CD8-positive, alpha-beta memory T cell (primary cell): Measurements from ENCODE around the gene KAZN. TPM values are rescaled to one million over a fixed set of nuclear protein-coding genes. Genes with fewer than 3 reads are reported as not detected.

ENCODE experiments used
- CTCF ChIA-PET: fragments of 350-600 bp; sonication (Branson Sonifier 250); formaldehyde crosslinking; loops from one replicate; lab custom pipeline; 2021; ENCODE audit warnings: antibody characterized with exemption; lab: Charles Lee
- POLR2A ChIA-PET: fragments of 350-600 bp; sonication (Branson Sonifier 250); formaldehyde crosslinking; loops from one replicate; lab custom pipeline; 2021; ENCODE audit warnings: antibody characterized with exemption; lab: Charles Lee
- DNase-seq, 5 donors: peaks; one replicate each; pipeline versions ENCODE4 v3.0.0 to v3.0.0-alpha.2; 2020 to 2022; ENCODE audit warnings: mixed read lengths in 1 of 5
- H3K27ac ChIP-seq: one replicate; pipeline ENCODE4 v1.7.0; 2013; ENCODE audit warnings: low read depth, mild to moderate bottlenecking, low read length, moderate library complexity
- H3K27me3 ChIP-seq: 2 replicates; pipeline ENCODE4 v1.7.0; 2013; ENCODE audit warnings: low read length, mild to moderate bottlenecking; ENCODE audit not compliant: insufficient read depth, poor library complexity, severe bottlenecking
- H3K36me3 ChIP-seq: 2 replicates; pipeline ENCODE4 v1.7.0; 2013; ENCODE audit warnings: mild to moderate bottlenecking, low read length, moderate library complexity; ENCODE audit not compliant: insufficient read depth
- H3K4me1 ChIP-seq: 2 replicates; pipeline ENCODE4 v1.7.0; 2013; ENCODE audit warnings: mild to moderate bottlenecking, low read length, moderate library complexity; ENCODE audit not compliant: insufficient read depth
- H3K4me3 ChIP-seq: 2 replicates; pipeline ENCODE4 v1.7.0; 2013; ENCODE audit warnings: mild to moderate bottlenecking, low read length
- H3K9me3 ChIP-seq: 2 replicates; pipeline ENCODE4 v1.7.0; 2013; ENCODE audit warnings: mild to moderate bottlenecking, low read length
- H3K27ac Mint-ChIP-seq, 8 donors: one replicate each; pipeline ENCODE4 v1.8.0; 2020 to 2021; ENCODE audit warnings: mixed read lengths in 8 of 8, mild to moderate bottlenecking in 6 of 8, inconsistent platforms in 3 of 8, moderate library complexity in 3 of 8
- H3K27me3 Mint-ChIP-seq, 2 donors: one replicate each; pipeline ENCODE4 v1.8.0; 2020 to 2021; ENCODE audit warnings: mixed read lengths in 2 of 2, mild to moderate bottlenecking in 1 of 2, moderate library complexity in 1 of 2
- H3K36me3 Mint-ChIP-seq, 3 donors: one replicate each; pipeline ENCODE4 v1.8.0; 2020 to 2021; ENCODE audit warnings: mixed read lengths in 3 of 3, inconsistent platforms in 1 of 3, mild to moderate bottlenecking in 1 of 3
- H3K4me1 Mint-ChIP-seq, 3 donors: one replicate each; pipeline ENCODE4 v1.8.0; 2020 to 2021; ENCODE audit warnings: mixed read lengths in 3 of 3, inconsistent platforms in 1 of 3, mild to moderate bottlenecking in 1 of 3
- H3K4me3 Mint-ChIP-seq, 7 donors: one replicate each; pipeline ENCODE4 v1.8.0; 2020 to 2021; ENCODE audit warnings: mixed read lengths in 7 of 7, mild to moderate bottlenecking in 6 of 7, moderate library complexity in 4 of 7, inconsistent platforms in 2 of 7
- H3K9me3 Mint-ChIP-seq, 5 donors: one replicate each; pipeline ENCODE4 v1.8.0; 2020 to 2022; ENCODE audit warnings: mixed read lengths in 5 of 5, mild to moderate bottlenecking in 3 of 5, moderate library complexity in 2 of 5, inconsistent platforms in 1 of 5
- polyA plus RNA-seq: library from polyadenylated mRNA; unstranded; fragments of 300-500 nt; fragmentation: Illumina TruSeq; gene quantifications from one replicate; pipeline ENCODE4 v1.2.3, GENCODE V29; 2021
- total RNA-seq, 2 experiments: library from RNA; stranded (reverse); gene quantifications; one replicate each; pipeline ENCODE4 v1.2.3, GENCODE V29; 2021

Gene KAZN
- total and polyA plus RNA-seq, 3 experiments from 2014 or later: 0.15 to 0.35 (median 0.18) TPM

DNA sequence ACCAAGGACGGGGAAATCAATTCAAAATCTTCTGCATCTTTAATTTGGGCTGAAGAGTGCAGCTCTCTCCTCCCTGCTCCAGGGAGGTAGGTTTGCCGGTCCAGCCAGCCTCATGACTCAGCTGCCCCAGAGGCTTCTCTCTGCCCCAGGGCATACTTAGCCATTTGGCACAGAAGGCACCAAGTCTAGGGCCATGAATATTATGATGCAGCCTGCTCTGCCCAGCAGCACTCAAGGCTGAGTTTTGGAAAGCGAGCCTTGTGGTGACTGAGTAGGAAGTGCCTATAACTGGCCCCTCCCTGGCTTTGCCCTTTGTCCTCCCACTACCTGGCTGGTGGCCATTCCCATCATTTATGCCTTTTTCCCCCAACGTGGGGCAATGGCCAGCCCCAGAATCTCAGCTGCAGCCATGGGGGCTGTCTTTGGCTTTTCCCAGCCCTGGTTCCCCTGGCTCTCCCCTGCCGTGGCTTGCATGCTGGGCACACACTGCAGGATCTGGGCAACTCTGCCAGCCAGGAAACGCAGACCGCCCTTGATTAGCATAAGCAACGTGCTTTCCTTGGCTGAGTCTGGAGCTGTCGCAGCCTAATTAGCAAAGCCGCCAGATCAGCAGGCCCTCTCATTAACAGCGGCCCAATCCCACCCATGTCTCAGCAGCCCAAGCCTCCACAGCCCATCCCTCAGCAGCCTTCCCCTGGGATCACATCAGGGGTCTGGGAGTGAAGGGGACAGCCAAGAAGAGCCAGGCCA, 296.5 kb downstream of the KAZN start:
- H3K4me3 ChIP-seq: no peak overlapping the region
- Mint-ChIP-seq H3K4me1 (no peaks in the 10 kb centered on the region), H3K27ac (peak overlapping the region in 1 of 8 donors; percentile 74), H3K27me3 (peaks cover 12 to 25% of the 10 kb centered on the region in 2 donors), H3K4me3 (no peak overlapping the region), H3K36me3 (no peaks in the 10 kb centered on the region), H3K9me3 (peaks cover 0 to 2% (median 0%) of the 10 kb centered on the region in 5 donors)
- DNase-seq: no peak
- no peaks in the 10 kb centered on the region for H3K36me3 ChIP-seq
- no peaks in the 10 kb centered on the region for H3K4me1 ChIP-seq
- H3K27ac ChIP-seq: no peak overlapping the region
- H3K27me3 ChIP-seq: peaks cover 5% of the 10 kb centered on the region
- no peaks in the 10 kb centered on the region for H3K9me3 ChIP-seq
- POLR2A ChIA-PET: no interaction called here
- CTCF ChIA-PET: no interaction called here

DNA sequence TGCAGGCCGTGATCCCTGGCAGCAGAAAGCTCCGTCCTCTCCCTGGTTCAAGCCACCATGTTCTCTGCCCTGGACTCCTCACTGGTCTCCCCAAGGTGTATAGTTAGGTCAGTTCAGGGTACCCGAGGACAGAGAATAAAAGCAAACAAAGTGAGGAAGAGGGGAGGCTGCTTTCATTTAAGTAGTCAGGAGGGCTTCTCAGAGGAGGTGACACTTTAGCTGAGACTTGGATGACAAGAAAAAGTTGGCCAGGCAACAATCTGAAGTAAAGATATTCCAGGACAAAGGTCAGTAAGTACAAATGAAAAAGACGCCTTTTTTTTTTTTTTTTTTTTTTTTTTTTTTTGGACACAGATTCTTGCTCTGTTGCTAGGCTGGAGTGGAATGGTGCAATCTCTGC, 297.2 kb downstream of the KAZN start:
- ChIA-PET CTCF (no interaction called here), POLR2A (no interaction called here)
- H3K27ac Mint-ChIP-seq: no peak overlapping the region
- no peak overlapping the region for H3K4me3 ChIP-seq
- no peaks in the 10 kb centered on the region for H3K36me3 Mint-ChIP-seq
- H3K4me1 Mint-ChIP-seq: no peaks in the 10 kb centered on the region
- peaks cover 15 to 25% of the 10 kb centered on the region in 2 donors for H3K27me3 Mint-ChIP-seq
- no peak overlapping the region for H3K4me3 Mint-ChIP-seq
- no peaks in the 10 kb centered on the region for H3K36me3 ChIP-seq
- no peak overlapping the region for H3K27ac ChIP-seq
- peaks cover 0 to 2% (median 0%) of the 10 kb centered on the region in 5 donors for H3K9me3 Mint-ChIP-seq
- no peaks in the 10 kb centered on the region for H3K4me1 ChIP-seq
- H3K27me3 ChIP-seq: peaks cover 5% of the 10 kb centered on the region
- DNase-seq: no peak
- no peaks in the 10 kb centered on the region for H3K9me3 ChIP-seq

DNA sequence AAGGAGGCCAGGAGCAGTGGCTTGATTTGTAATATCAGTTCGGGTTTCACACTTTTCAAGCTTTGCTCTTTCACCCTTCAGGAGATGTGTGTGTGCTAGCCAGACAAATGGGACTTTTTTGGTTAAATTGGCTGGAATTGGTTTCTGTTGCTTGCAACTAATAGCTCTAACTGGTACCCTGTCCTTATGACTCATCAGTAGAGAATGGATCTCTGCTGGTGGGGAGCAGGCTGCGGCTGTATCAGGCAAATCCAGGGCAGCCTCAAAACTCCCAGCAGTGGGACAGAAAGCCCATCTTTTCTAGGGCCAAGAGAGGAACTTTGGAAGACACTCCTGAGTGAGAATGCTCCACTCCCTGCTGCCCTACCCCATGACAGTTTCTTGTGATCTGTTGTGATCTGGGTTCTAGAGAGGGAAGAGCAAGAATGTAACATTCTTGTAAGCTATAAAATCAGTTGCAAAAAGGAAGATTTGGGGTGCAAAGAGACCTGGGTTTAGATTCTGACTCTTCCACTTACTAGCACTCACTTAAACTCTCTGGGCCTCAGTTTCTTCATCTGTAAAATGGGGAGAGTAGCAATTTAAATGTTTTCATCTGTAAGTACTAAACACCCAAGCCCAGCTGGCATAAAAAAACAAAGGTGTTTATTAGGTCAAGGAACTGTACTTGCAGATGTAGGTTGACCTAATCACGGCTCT, 298.0 kb downstream of the KAZN start:
- no peak overlapping the region for H3K4me3 Mint-ChIP-seq
- H3K27me3 Mint-ChIP-seq: peaks cover 15 to 28% of the 10 kb centered on the region in 2 donors
- peaks cover 0 to 2% (median 0%) of the 10 kb centered on the region in 5 donors for H3K9me3 Mint-ChIP-seq
- DNase-seq: no peak
- ChIA-PET POLR2A (no interaction called here), CTCF (no interaction called here)
- H3K36me3 ChIP-seq: no peaks in the 10 kb centered on the region
- no peaks in the 10 kb centered on the region for H3K36me3 Mint-ChIP-seq
- H3K27me3 ChIP-seq: peaks cover 5% of the 10 kb centered on the region
- no peaks in the 10 kb centered on the region for H3K4me1 ChIP-seq
- no peaks in the 10 kb centered on the region for H3K4me1 Mint-ChIP-seq
- no peak overlapping the region for H3K4me3 ChIP-seq
- H3K27ac ChIP-seq: no peak overlapping the region
- H3K27ac Mint-ChIP-seq: no peak overlapping the region
- H3K9me3 ChIP-seq: no peaks in the 10 kb centered on the region

DNA sequence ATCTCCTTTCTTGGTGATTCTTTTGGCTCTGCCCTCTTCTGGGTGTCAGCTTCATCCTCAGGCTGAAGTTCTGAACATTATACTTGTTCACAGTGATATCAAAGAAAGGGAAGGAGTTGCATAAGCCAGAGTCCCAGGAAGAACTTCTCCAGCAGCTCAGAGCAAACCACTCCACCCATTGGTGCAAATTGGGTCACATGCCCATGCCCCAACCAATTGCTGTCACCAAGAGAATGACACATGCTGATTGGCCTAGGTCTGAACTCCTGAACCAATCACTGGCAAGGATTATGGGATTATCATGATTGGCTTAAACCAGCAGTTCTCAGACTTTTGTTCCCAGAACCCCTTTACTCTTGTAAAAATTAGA, 298.6 kb downstream of the KAZN start:
- H3K9me3 ChIP-seq: no peaks in the 10 kb centered on the region
- no peaks in the 10 kb centered on the region for H3K4me1 ChIP-seq
- no peak for DNase-seq
- no peak overlapping the region for H3K27ac ChIP-seq
- Mint-ChIP-seq H3K4me1 (no peaks in the 10 kb centered on the region), H3K4me3 (no peak overlapping the region), H3K36me3 (no peaks in the 10 kb centered on the region), H3K27me3 (peaks cover 14 to 28% of the 10 kb centered on the region in 2 donors), H3K27ac (no peak overlapping the region), H3K9me3 (peaks cover 0 to 2% (median 0%) of the 10 kb centered on the region in 5 donors)
- H3K4me3 ChIP-seq: no peak overlapping the region
- H3K36me3 ChIP-seq: no peaks in the 10 kb centered on the region
- POLR2A ChIA-PET: no interaction called here
- H3K27me3 ChIP-seq: peaks cover 5% of the 10 kb centered on the region
- CTCF ChIA-PET: no interaction called here

DNA sequence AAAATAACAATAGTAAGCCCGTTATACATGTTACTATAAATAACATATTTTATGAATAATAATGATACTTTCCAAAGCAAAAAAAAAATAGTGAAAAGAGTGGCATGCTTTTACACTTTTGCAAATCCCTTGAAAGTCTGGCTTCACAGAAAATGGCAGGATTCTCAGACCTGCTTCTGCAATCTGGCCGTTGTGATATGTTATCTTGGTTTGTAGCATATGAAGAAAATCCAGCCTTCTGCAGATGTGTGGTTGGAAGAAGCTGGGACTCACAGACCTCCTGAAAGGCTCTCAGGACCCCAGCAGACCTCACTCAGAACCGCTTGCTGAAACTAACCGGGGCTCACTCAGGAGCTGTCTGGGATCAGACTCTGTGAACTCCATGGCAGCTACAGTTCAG, 299.1 kb downstream of the KAZN start:
- CTCF ChIA-PET: no interaction called here
- no peaks in the 10 kb centered on the region for H3K36me3 Mint-ChIP-seq
- peaks cover 5% of the 10 kb centered on the region for H3K27me3 ChIP-seq
- H3K4me3 ChIP-seq: no peak overlapping the region
- H3K27ac Mint-ChIP-seq: no peak overlapping the region
- no peaks in the 10 kb centered on the region for H3K4me1 ChIP-seq
- no peaks in the 10 kb centered on the region for H3K4me1 Mint-ChIP-seq
- no peak for DNase-seq
- H3K27me3 Mint-ChIP-seq: peaks cover 13 to 28% of the 10 kb centered on the region in 2 donors
- no peaks in the 10 kb centered on the region for H3K36me3 ChIP-seq
- no peak overlapping the region for H3K27ac ChIP-seq
- H3K4me3 Mint-ChIP-seq: no peak overlapping the region
- peaks cover 0 to 2% (median 0%) of the 10 kb centered on the region in 5 donors for H3K9me3 Mint-ChIP-seq
- H3K9me3 ChIP-seq: no peaks in the 10 kb centered on the region
- POLR2A ChIA-PET: no interaction called here

DNA sequence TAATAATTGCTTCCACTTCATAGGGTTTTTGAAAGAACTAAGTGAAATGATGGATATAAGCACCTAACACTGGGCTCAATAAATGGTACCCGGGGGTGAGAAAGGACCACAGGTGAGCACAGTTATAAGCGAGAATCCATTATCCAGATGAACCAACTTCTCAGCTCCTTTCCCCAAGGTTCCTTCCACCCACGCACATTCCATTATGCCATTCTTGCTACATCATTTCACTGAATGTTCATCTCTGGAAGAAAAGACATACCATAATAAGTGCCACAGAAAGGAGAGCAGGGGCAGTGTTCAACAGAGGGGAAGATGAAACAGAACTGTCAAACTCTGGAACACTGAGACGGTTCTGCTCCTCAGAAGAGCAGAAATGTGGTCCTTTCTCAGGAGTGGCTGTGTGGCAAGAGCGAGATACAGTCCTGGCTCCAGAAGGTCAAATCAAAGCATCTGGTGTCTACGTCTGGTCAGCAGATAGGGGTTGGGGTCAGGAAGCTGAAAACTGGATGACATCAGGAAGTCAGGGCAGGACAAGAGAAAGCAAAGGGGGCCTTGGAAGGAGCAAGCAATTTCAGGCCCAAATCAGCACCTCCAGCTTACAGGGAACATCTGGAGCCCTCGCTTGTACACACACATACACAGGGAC, 299.6 kb downstream of the KAZN start:
- POLR2A ChIA-PET: no interaction called here
- H3K4me1 ChIP-seq: no peaks in the 10 kb centered on the region
- Mint-ChIP-seq H3K27ac (no peak overlapping the region), H3K9me3 (peaks cover 0 to 2% (median 0%) of the 10 kb centered on the region in 5 donors), H3K4me3 (no peak overlapping the region), H3K4me1 (no peaks in the 10 kb centered on the region), H3K27me3 (peaks cover 13 to 28% of the 10 kb centered on the region in 2 donors), H3K36me3 (no peaks in the 10 kb centered on the region)
- H3K9me3 ChIP-seq: no peaks in the 10 kb centered on the region
- no peak for DNase-seq
- no peak overlapping the region for H3K27ac ChIP-seq
- no peak overlapping the region for H3K4me3 ChIP-seq
- CTCF ChIA-PET: no interaction called here
- no peaks in the 10 kb centered on the region for H3K36me3 ChIP-seq
- H3K27me3 ChIP-seq: peaks cover 5% of the 10 kb centered on the region

DNA sequence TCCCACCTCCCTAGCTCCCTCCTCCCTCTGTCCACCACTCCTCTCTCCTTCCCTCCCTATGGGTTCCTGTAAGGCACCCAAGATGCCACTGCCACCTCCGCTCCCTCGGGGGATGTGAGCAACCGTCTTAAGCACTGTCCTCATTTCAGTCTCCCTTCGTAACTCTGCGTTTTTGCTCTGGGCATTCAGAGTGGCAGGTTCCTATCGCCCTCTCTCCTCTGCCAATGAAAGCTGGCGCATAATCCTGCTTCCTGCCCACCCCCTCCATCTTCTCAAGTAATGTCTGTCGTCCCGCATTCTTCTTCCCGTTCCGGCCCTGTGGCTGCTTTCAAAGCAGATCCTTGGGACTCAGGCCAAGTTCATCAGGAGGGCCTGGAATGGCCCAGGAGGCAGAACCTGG, 301.2 kb downstream of the KAZN start:
- POLR2A ChIA-PET: no interaction called here

DNA sequence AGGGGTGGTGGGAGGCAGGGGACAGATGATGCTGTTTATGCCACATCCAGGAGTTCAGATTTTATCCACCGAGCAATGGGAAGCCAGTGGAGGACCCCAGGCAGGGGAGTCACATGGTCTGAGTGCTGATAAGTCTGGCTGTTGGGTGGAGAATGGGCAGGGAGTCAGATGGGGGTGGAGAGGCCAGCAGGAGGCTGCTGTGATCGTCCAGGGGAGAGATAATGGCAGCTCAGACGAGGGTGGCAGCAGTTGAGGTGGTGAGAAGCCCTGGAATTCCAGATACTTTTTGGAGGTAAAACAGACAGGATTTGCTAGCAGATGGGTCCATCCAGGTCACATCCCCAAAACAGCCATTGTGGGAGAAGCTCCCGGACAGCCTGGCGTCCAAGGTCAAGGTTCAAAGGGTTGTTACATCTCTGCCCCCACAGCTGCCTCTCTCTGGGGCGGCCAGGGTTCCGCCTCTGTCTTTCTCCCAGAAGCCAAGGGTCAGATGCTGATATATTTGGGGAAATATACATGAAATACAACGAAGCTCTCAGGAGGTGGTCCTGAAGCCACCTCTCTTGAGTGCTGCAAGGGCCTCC, 303.0 kb downstream of the KAZN start:
- no peaks in the 10 kb centered on the region for H3K36me3 Mint-ChIP-seq
- Histone ChIP-seq H3K4me3 (no peak overlapping the region), H3K4me1 (no peaks in the 10 kb centered on the region), H3K9me3 (no peaks in the 10 kb centered on the region), H3K27me3 (no peaks in the 10 kb centered on the region), H3K36me3 (no peaks in the 10 kb centered on the region), H3K27ac (no peak overlapping the region)
- CTCF ChIA-PET: no interaction called here
- POLR2A ChIA-PET: no interaction called here
- DNase-seq: no peak
- H3K27me3 Mint-ChIP-seq: peaks cover 10 to 12% of the 10 kb centered on the region in 2 donors
- peaks cover 0 to under 1% (median 0%) of the 10 kb centered on the region in 5 donors for H3K9me3 Mint-ChIP-seq
- no peaks in the 10 kb centered on the region for H3K4me1 Mint-ChIP-seq
- no peak overlapping the region for H3K4me3 Mint-ChIP-seq
- H3K27ac Mint-ChIP-seq: peak overlapping the region in 1 of 8 donors; percentile 63

More for the DNA sequence above, 301.2 kb downstream of the KAZN start:
- peaks cover 5% of the 10 kb centered on the region for H3K27me3 ChIP-seq
- H3K27ac Mint-ChIP-seq: no peak overlapping the region
- H3K27ac ChIP-seq: no peak overlapping the region
- H3K9me3 Mint-ChIP-seq: peaks cover 0 to 2% (median 0%) of the 10 kb centered on the region in 5 donors
- no peaks in the 10 kb centered on the region for H3K4me1 Mint-ChIP-seq
- CTCF ChIA-PET: no interaction called here
- no peaks in the 10 kb centered on the region for H3K36me3 Mint-ChIP-seq
- DNase-seq: no peak
- H3K36me3 ChIP-seq: no peaks in the 10 kb centered on the region
- H3K4me3 Mint-ChIP-seq: no peak overlapping the region
- no peaks in the 10 kb centered on the region for H3K9me3 ChIP-seq
- no peak overlapping the region for H3K4me3 ChIP-seq
- no peaks in the 10 kb centered on the region for H3K4me1 ChIP-seq
- peaks cover 15 to 20% of the 10 kb centered on the region in 2 donors for H3K27me3 Mint-ChIP-seq
